ENCODE data around the gene PTPN4.
A peak's percentile ranks its signal among the peaks of the same experiment; 100 is the strongest.
"Not testable (repeated sequence)": the region's sequence is repeated elsewhere in the genome, so short reads cannot be mapped to it uniquely, and the experiment has no call there.

Gene PTPN4

GRCh38 chr2:119950966-119951365 lies 191.2 kb downstream of the PTPN4 start:
- no peak for DNase-seq

GRCh38 chr2:119958670-119959268 lies 199.0 kb downstream of the PTPN4 start:
- DNase-seq = no peak

GRCh38 chr2:119960821-119961220 lies 201.1 kb downstream of the PTPN4 start:
- no peak for DNase-seq

- DNase-seq = no peak
Measured at GRCh38 chr2:119981896-119982295, 222.2 kb downstream of the PTPN4 start.

GRCh38 chr2:119982506-119982905 lies 222.8 kb downstream of the PTPN4 start:
- DNase-seq = no peak

- no peak for DNase-seq
Measured at GRCh38 chr2:119983108-119983507, 223.4 kb downstream of the PTPN4 start.

GRCh38 chr2:119996148-119996547 lies 236.4 kb downstream of the PTPN4 start:
- no peak for DNase-seq

- not testable (repeated sequence) for DNase-seq
Measured at GRCh38 chr2:119996896-119997891, 237.5 kb downstream of the PTPN4 start.

GRCh38 chr2:120001471-120001870 lies 241.7 kb downstream of the PTPN4 start:
- DNase-seq = no peak

GRCh38 chr2:120004254-120004653 lies 244.5 kb downstream of the PTPN4 start:
- DNase-seq = no peak

GRCh38 chr2:120005834-120006521 lies 246.3 kb downstream of the PTPN4 start:
- no peak for DNase-seq

- no peak for DNase-seq
Measured at GRCh38 chr2:120007851-120008250, 248.1 kb downstream of the PTPN4 start.

GRCh38 chr2:120012363-120012762 lies 252.6 kb downstream of the PTPN4 start:
- DNase-seq = no peak

- DNase-seq = peak; percentile 84
Measured at GRCh38 chr2:120012771-120013596, 253.3 kb downstream of the PTPN4 start, which contains the start of gene EPB41L5. TSS of gene EPB41L5 (plus strand) at chr2:120013077. CDS start at chr2:120019085, 6,008 bp downstream.

GRCh38 chr2:120013597-120014223 lies 254.0 kb downstream of the PTPN4 start:
- no peak for DNase-seq

GRCh38 chr2:120014226-120014980 lies 254.7 kb downstream of the PTPN4 start:
- DNase-seq = no peak

- DNase-seq = no peak
Measured at GRCh38 chr2:120016800-120017199, 257.1 kb downstream of the PTPN4 start.

- DNase-seq = no peak
Measured at GRCh38 chr2:120017201-120017600, 257.5 kb downstream of the PTPN4 start.

- DNase-seq = no peak
Measured at GRCh38 chr2:120018549-120018948, 258.8 kb downstream of the PTPN4 start.

- no peak for DNase-seq
Measured at GRCh38 chr2:120020554-120020953, 260.8 kb downstream of the PTPN4 start.

- not testable (repeated sequence) for DNase-seq
Measured at GRCh38 chr2:120022505-120022904, 262.8 kb downstream of the PTPN4 start.

All from CD4-positive, alpha-beta T cell treated with Interleukin-17A for 1 hour (primary cell).